OCI-LY7 (cell line): ENCODE data around the gene KIAA1217. TPM values are rescaled to one million over a fixed set of nuclear protein-coding genes. Genes with fewer than 3 reads are reported as not detected.

Experiments
- BruUV-seq: library from RNA; stranded (reverse); fragments of 400-500 nt; replicated peaks from 2 replicates; lab custom pipeline; 2021; lab: Mats Ljungman, UMichigan
- CTCF ChIA-PET: fragments of 300-600 bp; sonication (Branson Sonifier 250); formaldehyde crosslinking; loops from one replicate; lab custom pipeline; 2022; ENCODE audit warnings: antibody characterized with exemption; ENCODE audit not compliant: unreplicated experiment; lab: Charles Lee
- POLR2A ChIA-PET: fragments of 300-600 bp; sonication (Branson Sonifier 250); formaldehyde crosslinking; loops from one replicate; lab custom pipeline; 2022; ENCODE audit warnings: antibody characterized with exemption; lab: Charles Lee
- DNase-seq: peaks from one replicate; pipeline ENCODE4 v3.0.0-alpha.2; 2015; ENCODE audit warnings: low spot score
- H2AFZ ChIP-seq: fragments of 200-600 bp; sonication (generic), shearing (Covaris generic); 2 replicates; pipeline ENCODE4 v1.6.1; 2014; ENCODE audit warnings: mild to moderate bottlenecking, antibody characterized with exemption, low read length, moderate library complexity
- H3K27ac ChIP-seq: fragments of 200-600 bp; sonication (generic); 2 replicates; pipeline ENCODE4 v1.5.1; 2014; ENCODE audit warnings: mixed run types, low read depth, mild to moderate bottlenecking, moderate library complexity, low read length, inconsistent platforms; ENCODE audit not compliant: poor library complexity, severe bottlenecking
- H3K36me3 ChIP-seq: fragments of 200-600 bp; sonication (generic); 2 replicates; pipeline ENCODE4 v1.6.1; 2014; ENCODE audit warnings: mild to moderate bottlenecking, antibody characterized with exemption, low read length, moderate library complexity, mixed read lengths; ENCODE audit not compliant: insufficient read depth
- H3K4me1 ChIP-seq: fragments of 200-600 bp; sonication (generic); 2 replicates; pipeline ENCODE4 v1.5.1; 2014; ENCODE audit warnings: mild to moderate bottlenecking, low read length; ENCODE audit not compliant: insufficient read depth, poor library complexity, severe bottlenecking
- H3K4me2 ChIP-seq: fragments of 200-600 bp; sonication (generic); 2 replicates; pipeline ENCODE4 v1.6.1; 2014; ENCODE audit warnings: mild to moderate bottlenecking, low read length
- H3K4me3 ChIP-seq: fragments of 200-600 bp; sonication (generic); 2 replicates; pipeline ENCODE4 v1.5.1; 2014; ENCODE audit warnings: mild to moderate bottlenecking, low read depth, low read length; ENCODE audit not compliant: poor library complexity, severe bottlenecking
- H3K79me2 ChIP-seq: fragments of 200-600 bp; sonication (generic); 2 replicates; pipeline ENCODE4 v1.6.1; 2016; ENCODE audit warnings: low read depth, mild to moderate bottlenecking, low read length, moderate library complexity, mixed read lengths; ENCODE audit not compliant: insufficient read depth
- H3K9me2 ChIP-seq: fragments of 200-600 bp; sonication (generic); 2 replicates; pipeline ENCODE4 v1.6.1; 2016; ENCODE audit warnings: mild to moderate bottlenecking, low read length, mixed read lengths; ENCODE audit not compliant: insufficient read depth
- H3K9me3 ChIP-seq: fragments of 200-600 bp; sonication (generic); 2 replicates; pipeline ENCODE4 v1.6.1; 2014; ENCODE audit warnings: mild to moderate bottlenecking, mixed run types, low read length, mixed read lengths
- H4K20me1 ChIP-seq: fragments of 200-600 bp; sonication (generic); 2 replicates; pipeline ENCODE4 v1.6.1; 2014; ENCODE audit warnings: mild to moderate bottlenecking, antibody characterized with exemption, low read length, moderate library complexity, mixed read lengths; ENCODE audit not compliant: insufficient read depth
- CTCF ChIP-seq: fragments of 200-600 bp; sonication (generic); conservative IDR thresholded peaks from 2 replicates; pipeline ENCODE4 v1.5.1; 2014; ENCODE audit warnings: mild to moderate bottlenecking, antibody characterized with exemption, low read length, moderate library complexity, mixed read lengths
- EZH2phosphoT487 ChIP-seq: fragments of 200-600 bp; sonication (generic); IDR thresholded peaks from 2 replicates; pipeline ENCODE4 v1.6.1; 2018; ENCODE audit warnings: low read depth, borderline replicate concordance, mild to moderate bottlenecking, mixed run types, antibody characterized with exemption, low read length, moderate library complexity, mixed read lengths
- intact Hi-C: fragments of 100-400 bp; cut with micrococcal nuclease; formaldehyde crosslinking; loops from one replicate; pipeline ENCODE4 v1.10.0; 2022; ENCODE audit not compliant: unreplicated experiment
- total RNA-seq, 2 experiments: library from RNA; depleted of rRNA in 1 of 2; stranded (reverse); fragments of >200 nt in 1 of 2; shearing (Covaris generic) in 1 of 2; gene quantifications; 2 replicates each; pipeline ENCODE4 v1.2.3, GENCODE V29; 2014 to 2022

Gene KIAA1217
- total RNA-seq, 2 experiments from 2014 or later = not detected

DNA sequence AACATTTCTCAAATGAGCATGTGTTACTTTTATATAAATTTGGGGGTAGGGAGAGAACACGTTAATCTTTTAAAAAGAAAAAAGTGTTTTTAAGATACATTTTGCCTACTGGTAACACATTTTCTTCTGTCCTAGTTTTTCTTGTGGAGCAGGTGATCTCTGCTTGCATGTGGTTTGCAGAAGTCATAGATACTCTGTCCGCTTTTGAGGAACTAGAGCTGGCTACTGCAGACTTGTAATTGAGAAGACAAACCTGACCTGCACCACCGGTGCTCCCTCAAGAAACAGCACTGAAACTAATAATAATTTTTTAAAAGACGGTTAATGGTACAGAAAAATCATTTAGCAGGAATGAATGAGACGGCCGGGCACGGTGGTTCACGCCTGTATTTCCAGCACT lies 243.1 kb downstream of the KIAA1217 start:
- CTCF ChIA-PET = no interaction called here
- DNase-seq = no peak
- BruUV-seq = no TSS peak
- H3K4me3 ChIP-seq = no peak overlapping the region
- POLR2A ChIA-PET = no interaction called here
- no peaks in the 10 kb centered on the region for H3K9me2 ChIP-seq
- H3K4me2 ChIP-seq = no peak overlapping the region
- no peaks in the 10 kb centered on the region for H4K20me1 ChIP-seq
- H3K4me1 ChIP-seq = no peaks in the 10 kb centered on the region
- no peaks in the 10 kb centered on the region for H3K36me3 ChIP-seq
- no peaks in the 10 kb centered on the region for H3K79me2 ChIP-seq
- TF ChIP-seq CTCF = no peak
- TF ChIP-seq EZH2phosphoT487 = no peak
- H2AFZ ChIP-seq = no peak overlapping the region
- no peaks in the 10 kb centered on the region for H3K9me3 ChIP-seq
- H3K27ac ChIP-seq = no peak overlapping the region
- intact Hi-C loops = no loop called here

- intact Hi-C loops = no loop called here
- no TSS peak for BruUV-seq
- POLR2A ChIA-PET = no interaction called here
Observed at GRCh38 chr10:24453404-24453830, 244.5 kb downstream of the KIAA1217 start.

More at GRCh38 chr10:24453404-24453830, 244.5 kb downstream of the KIAA1217 start:
- CTCF ChIA-PET = no interaction called here
- Histone ChIP-seq H3K79me2 (no peaks in the 10 kb centered on the region), H3K9me3 (no peaks in the 10 kb centered on the region), H3K36me3 (no peaks in the 10 kb centered on the region), H2AFZ (no peak overlapping the region), H4K20me1 (no peaks in the 10 kb centered on the region), H3K4me3 (no peak overlapping the region), H3K4me2 (no peak overlapping the region), H3K9me2 (no peaks in the 10 kb centered on the region), H3K4me1 (no peaks in the 10 kb centered on the region), H3K27ac (no peak overlapping the region)
- TF ChIP-seq EZH2phosphoT487 (no peak), CTCF (no peak)
- no peak for DNase-seq
